HG03159 (cell line): Measurements from ENCODE around the gene CERK.

Source experiments
- ATAC-seq: cut with Tn5 transposase; IDR thresholded peaks from one replicate; pipeline ENCODE4 v1.9.1; 2021; ENCODE audit warnings: mild to moderate bottlenecking, moderate library complexity; ENCODE audit not compliant: unreplicated experiment

CERK gene

DNA sequence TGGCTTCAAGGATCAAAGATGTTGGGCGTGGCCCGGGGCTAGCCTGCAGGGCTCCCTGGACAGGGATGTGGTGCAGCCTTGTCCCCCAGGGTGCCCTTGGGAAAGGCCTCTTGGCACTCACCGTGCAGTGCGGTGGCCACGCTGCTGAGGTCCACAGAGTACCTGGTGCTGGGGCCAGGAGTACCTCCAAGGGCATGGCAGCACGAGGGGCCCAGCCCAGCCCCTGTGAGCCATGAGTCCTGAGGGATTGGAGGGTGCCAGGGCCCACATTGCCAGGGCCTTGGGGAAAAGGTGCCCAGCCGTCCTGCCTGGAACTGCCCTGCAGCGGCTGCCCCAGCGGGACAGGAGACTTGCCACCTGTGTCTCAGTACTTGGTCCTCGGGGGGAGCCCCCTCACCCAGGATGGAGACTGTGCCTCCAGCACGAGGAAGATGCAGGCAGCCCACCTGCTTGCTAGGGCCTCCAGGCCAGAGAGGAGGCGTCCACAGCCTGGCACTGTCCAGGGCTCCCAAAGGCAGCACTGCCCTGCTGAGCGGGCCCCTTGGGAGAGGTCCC is 73.7 kb downstream of the CERK start:
- ATAC-seq = no peak

DNA sequence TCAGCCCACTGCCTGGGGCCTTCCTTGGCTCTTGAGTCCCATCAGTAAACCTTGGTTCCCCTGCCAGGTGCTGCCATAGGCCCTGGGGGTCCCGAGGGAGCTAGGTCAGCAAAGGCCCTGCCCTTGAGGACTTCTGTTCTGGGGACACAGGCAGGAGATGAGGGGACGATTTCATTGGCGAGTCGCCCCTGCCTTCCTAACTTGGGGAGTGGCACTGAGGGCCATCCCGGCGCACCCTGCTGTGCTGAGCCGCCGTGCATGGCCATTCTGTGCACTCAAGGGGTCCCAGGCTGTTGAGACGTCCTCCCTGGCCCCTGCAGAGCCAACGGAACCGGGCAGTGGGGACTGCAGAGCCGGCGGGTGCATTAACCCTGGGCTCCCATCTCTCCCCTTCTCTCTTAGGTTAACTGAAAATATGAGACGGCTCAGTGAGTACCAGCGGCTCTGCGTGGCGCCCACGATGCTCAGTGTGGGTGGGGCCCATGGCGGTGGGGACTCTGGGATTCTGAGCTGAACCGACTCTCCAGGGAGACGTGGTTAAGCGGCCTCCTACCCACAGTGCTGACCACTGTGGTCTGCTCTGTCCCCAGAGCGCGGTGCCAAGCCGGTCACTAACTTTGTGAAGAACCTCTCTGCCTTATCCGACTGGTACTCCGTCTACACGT is 74.5 kb downstream of the CERK start:
- ATAC-seq = no peak

DNA sequence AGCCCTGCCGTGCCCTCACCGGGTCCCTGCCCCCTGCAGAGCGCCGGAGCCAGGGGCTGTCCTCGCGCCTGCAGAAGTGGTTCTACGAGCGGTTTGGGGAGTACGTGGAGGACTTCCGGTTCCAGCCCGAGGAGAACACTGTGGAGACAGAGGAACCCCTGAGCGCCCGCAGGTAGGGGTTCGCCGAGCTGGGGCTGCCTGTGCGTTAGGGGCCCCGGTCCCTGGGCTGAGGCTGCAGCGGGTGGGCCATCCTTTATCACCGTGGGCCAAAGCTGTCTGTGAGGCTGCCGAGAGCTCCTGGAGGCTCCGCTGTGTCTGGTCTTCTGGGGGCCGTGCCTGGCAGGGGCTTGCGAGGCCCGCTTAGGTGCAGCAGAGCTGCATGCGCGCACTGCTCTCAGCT is 75.1 kb downstream of the CERK start:
- ATAC-seq = no peak

DNA sequence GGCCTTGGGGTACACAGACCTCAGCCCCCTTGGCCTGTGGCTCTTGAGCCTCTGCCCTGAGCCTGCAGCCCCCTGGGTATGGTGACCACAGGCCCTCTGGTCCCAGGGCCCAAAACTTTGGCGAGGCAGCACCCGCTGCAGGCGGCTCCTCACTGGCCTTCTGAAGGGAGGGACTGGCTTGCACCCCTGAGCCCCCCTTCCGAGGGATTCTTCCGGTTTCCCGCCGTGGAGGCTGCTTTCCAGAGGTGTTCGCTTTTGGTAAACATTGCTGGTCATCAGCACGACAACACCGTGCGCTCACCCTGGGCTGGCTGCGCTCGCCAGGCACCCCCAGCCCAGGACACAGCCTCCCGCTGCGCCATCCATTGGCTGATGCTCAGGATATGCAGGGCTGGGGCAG is 75.8 kb downstream of the CERK start:
- no peak for ATAC-seq

DNA sequence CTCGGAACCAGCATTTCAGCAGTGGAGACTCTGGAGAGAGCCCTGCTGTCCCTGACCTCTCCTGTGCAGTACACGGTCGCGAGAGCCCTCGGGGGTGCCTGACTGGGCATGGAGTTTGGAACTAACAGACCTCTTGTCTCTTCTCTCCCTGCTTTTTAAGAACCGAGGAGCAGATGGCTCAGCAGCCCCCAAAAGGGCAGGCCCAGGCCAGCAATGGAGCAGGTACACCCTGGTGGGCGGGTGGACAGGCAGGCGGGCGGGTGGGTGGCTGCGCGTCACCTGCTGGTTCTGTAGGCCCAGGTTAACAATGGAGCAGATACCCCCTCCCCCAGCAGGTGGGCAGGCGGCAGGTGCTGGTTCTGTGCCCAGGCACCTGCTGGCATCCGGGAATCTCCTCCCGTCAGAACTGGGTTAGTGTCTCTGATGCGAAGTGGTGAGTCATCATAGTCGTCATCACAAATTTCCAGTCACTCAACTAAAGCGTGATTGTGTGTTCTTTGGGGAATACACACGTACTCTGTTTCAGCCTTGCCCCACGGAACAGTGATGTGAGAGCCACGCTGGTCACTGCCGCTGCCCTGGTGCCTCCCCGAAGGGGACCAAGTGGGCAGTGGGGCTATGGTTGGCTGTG is 76.7 kb downstream of the CERK start:
- no peak for ATAC-seq

DNA sequence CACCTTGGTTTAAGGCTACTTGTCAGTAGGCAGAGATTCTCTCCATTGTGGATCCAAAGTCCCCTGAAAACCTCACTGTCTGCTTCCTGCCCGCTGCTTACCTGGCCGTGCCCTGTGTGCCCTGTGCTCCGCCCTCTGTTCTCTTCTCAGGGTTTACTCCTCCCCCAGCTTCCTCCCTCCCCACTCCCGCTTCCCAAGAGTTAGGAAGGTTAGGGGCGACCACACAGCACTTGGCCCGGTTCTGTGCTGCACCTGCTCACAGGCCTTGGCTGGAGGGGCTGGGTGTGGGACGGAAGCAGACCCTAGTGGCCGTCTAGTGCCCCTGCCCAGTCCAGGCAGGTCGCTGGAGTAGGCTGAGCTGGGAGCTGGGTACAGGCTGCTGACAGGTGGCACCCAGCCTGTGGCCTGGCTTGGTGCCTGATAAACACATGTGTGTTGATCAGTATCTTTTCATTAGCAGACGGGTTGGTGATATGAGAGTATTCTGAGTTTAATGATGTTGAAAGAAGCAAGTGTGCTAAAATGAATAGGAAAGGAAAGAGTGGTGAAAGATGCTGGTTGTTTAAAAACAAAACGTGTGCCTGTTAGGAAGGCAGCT is 77.3 kb downstream of the CERK start:
- ATAC-seq = no peak

DNA sequence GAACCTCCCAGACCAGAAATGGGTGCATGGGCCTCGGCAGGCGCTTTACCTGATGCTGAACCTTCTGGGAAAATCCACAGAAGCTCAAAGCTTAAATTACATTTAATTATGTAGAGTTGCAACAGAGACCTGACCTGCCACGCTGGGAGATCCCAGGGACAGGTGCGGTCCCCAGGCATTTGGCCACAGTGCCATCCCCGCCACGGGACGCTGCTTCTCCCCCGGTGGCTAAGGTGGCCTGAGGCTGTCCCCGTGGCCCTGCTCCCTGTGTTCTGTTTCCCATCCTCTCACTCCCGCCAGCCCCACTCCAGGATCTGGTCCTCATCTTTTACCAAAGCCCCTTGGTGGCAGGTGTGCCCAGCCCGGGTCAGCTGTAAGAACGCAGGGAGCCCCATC is 78.3 kb downstream of the CERK start:
- ATAC-seq = no peak

DNA sequence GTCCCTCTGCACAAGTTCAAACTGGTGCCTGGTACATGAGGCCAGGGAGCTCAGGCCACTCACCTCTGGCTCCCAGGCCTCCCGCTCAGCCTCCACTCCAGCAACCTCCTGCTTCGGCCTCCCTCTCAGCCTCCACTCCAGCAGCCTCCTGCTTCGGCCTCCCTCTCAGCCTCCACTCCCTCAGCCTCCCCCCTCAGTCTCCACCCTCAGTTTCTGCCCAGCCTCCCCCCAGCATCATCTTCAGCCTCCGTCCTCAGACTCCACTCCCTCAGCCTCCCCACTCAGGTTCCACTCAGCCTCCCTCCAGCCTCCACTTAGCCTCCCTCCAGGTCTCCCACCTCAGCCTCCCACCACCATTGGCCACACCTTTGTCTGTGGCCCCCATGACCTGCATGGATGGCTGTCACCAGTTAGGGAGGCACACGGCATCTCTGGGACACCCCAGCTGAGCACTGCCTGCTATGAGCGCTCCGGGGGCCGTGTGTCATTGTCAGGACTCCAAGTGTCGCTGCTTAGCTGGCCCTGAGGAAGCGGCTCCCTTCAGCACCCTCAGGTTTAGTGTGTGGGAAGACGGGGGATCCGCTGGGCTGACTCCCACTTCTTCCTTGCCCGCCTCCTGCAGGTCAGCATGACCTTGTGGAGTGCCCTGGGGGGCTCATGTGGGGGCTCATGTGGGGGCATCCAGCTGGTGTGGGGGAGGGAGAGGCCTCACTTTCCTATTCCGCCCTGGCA is 78.8 kb downstream of the CERK start:
- no peak for ATAC-seq

DNA sequence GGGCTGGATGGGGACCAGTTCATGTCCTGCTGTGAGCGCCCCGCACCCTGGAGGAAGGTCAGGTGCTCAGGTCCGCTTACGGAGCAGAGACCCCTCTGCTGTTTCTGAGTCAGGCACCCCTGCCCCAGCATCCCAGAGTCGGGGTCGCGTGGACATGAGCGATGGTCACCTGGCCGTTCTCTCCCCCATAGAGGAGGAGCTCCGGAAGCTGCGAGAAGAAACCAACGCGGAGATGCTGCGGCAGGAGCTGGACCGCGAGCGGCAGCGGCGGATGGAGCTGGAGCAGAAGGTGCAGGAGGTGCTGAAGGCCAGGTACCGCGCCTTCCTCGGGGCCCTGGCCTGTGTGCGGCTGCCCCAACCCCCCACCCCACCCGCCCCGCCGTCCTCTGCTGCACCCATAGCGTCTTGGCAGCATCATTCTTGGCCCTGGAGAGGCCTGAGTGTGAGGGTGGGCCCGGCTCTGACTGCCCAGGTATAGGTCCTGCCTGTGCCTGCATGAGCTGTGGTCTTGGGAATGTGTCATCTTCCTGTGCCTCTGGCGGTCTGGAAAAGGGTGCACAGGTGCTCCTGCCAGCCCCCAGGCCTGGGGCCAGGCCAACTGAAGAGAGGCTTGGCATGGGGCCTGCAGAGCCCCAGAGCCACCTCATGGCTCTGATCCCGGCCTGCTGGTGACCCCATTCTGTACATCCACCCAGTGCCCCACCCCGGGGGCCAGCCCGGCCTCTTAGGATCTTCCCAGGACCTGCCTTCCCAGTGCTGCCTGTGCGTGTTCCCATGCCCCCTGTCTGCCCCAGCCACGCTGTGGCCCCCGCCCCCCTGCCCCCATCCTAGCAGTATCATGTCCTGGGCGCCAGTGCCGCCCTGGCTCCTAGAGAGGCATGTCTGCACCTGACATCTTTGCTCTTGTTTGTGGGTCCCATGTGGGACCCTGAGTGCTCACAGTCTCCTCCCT is 79.8 kb downstream of the CERK start:
- ATAC-seq = no peak

DNA sequence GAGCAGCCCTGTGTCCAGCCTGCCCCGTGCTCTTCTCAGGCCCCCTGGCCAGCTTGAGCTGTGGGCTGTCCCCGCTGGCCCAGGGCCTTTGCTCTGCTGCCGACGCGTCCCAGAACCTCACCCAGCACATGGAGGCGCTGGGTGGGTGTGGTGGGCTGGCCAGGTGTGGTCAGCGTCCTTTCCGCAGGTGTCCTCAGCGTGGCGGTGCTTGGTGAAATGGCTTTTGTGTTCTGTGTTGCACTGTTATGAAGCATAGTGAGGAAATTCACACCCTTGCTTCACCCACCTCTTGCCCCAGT is 80.4 kb downstream of the CERK start:
- no peak for ATAC-seq

DNA sequence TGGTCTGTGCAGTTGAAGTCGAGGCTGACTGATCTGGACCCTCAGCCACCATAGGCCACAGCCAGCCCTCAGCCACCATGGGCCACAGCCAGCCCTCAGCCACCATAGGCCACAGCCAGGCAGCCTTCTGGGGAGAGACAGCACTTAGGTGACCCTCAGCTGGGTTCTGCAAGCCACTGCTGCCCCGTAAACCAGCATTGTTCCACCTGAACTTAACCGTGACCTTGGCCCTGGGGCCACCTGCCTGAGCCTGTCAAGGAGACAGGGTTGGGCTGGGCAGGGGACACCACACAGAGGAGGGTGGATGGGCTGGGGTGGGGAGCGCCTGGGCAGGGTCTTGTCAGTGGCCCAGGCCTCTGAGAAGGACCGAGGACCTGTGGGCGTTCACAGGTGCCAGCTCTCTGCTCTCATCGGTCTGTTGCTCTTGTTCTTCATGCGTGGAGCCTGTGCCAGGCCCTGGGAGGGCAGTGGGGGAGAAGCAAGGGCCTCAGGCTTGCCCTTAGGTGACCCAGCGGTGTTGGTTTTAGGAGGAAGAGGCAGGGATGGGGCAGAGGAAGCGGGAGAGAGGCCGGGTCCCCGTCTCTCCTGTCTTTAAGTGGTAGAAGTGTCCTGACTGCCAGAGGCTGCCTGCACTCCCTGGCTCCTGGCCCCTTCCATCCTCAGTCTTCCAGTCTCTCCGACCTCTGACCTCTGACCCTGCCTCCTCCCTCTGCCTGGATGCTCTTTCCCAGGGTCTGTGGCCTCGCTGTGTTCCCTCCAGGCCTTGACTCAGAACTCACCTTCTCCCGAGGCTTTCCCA is 81.0 kb downstream of the CERK start:
- no peak for ATAC-seq

DNA sequence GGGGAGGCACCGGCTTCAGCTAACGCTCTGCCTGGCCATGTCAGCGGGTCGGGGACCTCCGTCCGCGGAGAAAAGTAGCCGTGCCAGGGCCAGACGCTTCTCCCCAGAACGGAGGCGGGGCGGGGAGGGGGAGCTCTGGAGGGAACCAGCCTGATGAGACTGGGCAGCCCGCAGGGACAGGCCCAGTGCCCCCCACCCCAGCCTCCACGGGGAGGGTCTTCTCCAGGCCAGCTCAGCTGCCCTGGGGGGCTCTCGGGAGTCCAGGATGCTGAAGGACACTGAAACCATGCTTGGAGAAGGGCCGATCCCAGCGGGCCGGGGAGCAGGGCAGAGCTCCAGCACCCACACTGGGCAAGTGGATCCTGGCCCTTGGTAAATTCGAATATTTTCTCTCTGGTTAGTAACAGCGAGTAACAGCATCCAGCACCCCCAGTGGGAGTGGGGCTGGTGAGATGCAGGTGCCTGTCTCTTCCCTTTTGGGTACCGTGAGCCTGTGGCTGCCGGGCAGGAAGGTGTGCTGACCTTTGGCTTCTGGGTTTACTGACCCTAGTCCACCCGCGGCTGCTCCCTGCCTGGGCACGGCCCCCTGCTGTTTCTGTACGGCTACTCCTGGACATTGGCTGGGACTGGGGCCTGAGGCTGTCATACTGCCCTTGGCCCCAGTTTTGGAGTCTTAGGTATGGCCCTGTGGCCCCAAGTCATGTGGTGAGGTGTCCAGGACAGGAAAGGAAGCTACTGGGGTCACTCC is 82.0 kb downstream of the CERK start:
- no peak for ATAC-seq

DNA sequence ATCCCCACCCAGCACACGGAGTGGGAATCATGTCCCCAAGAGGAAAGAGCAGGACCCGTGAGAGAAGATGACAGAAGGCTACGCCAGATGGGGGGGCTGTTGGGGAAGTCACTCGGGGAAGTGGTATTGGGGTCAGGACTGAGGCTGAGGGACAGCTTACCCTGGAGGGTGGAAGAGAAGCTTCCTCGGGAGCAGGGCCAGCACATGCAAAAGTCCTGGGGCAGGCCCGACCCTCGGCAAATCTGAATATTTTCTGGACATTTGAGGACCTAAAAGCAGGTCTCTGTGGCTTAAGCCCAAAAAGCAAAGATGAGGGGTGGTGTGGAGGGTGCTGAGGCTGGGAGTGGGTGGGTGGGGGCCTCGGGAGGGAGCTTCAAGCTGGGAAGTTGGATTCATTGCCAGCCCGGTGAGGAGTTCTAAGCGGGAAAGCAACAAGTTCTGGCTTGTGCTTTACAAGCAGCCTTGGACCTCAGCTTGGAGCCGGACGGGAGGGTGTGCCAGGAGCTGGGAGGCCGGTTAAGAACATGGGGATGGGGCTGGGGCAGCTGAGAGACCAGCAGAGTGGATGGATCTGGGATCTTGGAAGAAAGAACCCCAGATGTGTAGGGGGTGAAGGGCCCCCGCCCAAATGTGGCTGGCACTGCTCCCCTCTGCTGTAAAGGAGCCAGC is 83.0 kb downstream of the CERK start:
- no peak for ATAC-seq

DNA sequence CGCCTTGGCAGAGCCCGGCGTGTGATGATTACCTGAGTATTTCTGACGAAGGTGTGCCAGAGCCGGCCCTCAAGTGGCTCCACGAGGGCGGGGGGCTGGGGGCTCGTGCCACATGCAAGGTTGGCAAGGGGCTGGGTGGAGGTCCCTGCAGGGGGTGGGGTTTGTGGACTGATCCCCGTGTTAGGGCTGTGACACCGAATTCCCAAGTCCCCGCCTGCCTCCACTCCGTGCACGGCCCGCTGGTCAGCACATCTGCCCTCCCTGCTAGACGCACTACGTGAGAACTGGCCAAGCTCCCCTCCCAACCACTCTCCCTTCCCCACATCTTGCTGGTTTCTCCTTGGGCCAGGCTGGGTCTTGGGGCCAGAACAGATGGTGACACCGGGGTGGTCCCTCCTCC is 83.6 kb downstream of the CERK start:
- no peak for ATAC-seq

DNA sequence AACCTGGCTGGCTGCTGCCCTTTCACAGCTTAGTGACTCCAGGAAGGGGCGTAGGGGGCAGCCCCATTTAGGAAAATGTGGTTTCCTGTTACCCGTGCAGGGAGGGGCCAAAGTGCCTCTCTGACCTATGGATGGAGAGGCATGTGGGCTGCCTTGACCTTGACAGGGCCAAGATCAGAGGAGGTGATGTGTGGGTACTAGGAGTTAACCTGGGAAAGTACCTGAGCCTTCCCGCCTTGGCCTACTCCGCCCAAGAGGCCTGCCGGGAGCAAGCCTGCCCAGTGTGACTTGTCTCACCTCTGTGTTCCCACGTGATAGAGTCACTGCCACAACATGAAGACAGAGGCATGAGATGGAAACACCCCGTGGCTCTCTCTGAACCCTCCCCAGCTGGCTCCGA is 84.5 kb downstream of the CERK start:
- ATAC-seq = no peak

DNA sequence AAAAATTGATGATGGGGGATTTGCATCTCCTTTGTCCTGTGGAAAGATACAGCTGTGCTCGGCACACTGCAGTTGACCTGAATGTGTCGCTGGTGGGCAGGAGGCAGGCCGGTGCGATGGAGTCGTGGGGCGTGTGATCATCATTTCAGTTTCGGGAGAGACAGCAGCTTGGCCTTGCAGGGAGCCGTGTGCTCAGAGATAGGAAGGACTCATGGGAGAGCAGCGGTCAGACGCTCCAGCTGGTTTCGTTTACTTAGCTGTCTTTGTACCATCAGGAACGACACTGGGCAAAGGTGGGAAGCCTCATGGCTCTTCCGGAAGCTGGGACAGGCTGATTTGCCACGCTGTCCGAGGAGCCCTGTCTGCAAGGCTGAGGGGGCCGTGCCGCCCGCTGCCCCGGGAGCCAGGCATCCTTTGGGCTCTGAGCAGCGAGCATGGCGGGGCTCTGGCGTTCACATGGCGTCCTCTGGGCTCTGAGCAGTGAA is 85.2 kb downstream of the CERK start:
- ATAC-seq = no peak

DNA sequence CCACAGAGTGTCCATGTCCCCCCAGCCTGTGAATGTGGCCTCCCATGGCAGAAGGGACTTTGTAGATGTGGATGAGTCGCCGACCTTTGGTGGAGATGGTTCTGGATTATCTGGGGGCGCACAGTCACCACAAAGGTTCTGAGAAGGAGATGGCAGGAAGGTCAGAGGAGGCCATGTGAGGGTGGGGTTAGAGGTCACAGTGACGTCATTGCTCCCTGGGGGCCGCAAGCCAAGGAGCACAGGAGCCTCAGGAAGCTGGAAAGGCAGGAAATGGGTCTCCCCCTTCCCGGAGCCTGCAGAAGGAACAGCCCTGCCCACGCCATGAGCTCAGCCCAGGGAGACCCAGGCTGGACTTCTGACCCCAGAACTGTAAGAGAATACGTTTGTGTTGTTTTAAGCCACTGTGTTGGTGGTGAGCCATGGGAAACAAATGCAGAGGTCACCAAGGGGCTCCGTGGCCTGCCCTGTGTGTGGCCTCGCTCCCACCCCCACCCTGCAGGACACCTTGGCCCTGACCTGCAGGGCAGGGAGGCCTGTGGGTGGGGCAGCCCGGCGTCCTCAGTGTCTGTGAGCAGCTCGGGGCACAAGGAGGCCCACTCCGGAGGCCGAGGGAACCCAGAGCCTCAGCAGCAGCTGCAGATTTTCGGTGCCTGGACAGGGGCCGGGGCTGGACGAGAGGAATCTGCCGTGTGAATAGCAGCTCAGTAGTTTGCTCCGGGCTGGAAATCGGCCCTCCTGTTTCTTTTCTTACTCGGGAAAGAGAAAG is 85.8 kb downstream of the CERK start:
- ATAC-seq = no peak

DNA sequence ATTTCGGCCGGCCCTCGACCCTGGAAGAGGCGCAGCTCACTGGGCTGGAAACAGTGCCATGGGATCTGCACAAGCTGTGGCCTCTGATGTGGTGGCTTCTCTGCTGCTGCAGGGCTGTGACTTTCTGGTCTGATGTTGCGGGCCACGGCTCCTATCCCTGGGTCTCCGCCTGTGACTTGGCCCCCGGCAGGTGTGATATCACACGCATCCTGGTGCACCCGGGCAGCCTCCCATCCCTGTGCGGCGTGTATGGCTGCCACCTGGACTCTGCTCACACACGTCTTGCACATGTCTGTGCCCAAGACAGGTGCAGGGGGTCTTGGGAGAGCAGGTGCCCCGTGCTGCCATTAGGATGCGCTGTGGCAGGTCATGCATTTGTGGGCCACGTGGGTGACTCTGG is 86.7 kb downstream of the CERK start:
- ATAC-seq = no peak
